ENCODE measurements around the gene ZNF436. TPM values are rescaled to one million over a fixed set of nuclear protein-coding genes. Genes with fewer than 3 reads are reported as not detected.

Gene ZNF436
- total and polyA plus RNA-seq, 2 of the 13 experiments (the other 11 are each of a cell fraction or from before 2014, with no cell fraction given): 4.3 to 9.9 TPM

GRCh38 chr1:23400324-23401114 lies 30.9 kb upstream of the ZNF436 start:
- H3K9ac ChIP-seq (ENCODE audit: insufficient read depth, low read depth, low read length): no peak overlapping the region
- WGBS (ENCODE audit: low lambda C conversion rate): 97% methylated on average over 5 of the region's 5 CpGs
- ATAC-seq (no peak), FAIRE-seq (no peak), DNase-seq (ENCODE audit: low spot score) (no peak)
- no peak overlapping the region for H3K27ac ChIP-seq (ENCODE audit: extremely low read length, insufficient read depth, low read length)
- no peaks in the 10 kb centered on the region for H3K79me2 ChIP-seq (ENCODE audit: insufficient read depth, low read length)
- H4K20me1 ChIP-seq (ENCODE audit: insufficient read depth, low read length): no peaks in the 10 kb centered on the region
- peaks cover 6% of the 10 kb centered on the region; the same call in 1 of the 2 replicates for H3K4me1 ChIP-seq (ENCODE audit: insufficient read depth, low read length)
- no TSS peak for BruUV-seq (replicated peaks)
- no peak overlapping the region for H3K4me3 ChIP-seq (replicated peaks in 1 of 3; ENCODE audit: insufficient read depth in 1 of 3, low read depth in 2 of 3, low read length in 3 of 3)
- no peak overlapping the region for H2AFZ ChIP-seq (ENCODE audit: low read length)
- no peak overlapping the region for H3K4me2 ChIP-seq (ENCODE audit: low read depth, low read length)
- no peaks in the 10 kb centered on the region for H3K27me3 ChIP-seq (ENCODE audit: control insufficient read depth in 1 of 2, insufficient read depth in 2 of 2, low read length in 2 of 2)
- intact Hi-C loops (cut with micrococcal nuclease; ENCODE audit: unreplicated experiment) (no loop called here), in situ Hi-C loops (cut with HindIII; ENCODE audit: extremely low pct_ligation_motif_present, low pct_unique_long_range_greater_than_20kb) (no loop called here)
- CTCF ChIA-PET (ENCODE audit: low intra/inter-chr PET ratio, low total read pairs): no interaction called here
- POLR2A ChIA-PET: no interaction called here
- no peaks in the 10 kb centered on the region for H3K9me3 ChIP-seq (ENCODE audit: low read length)
- H3K36me3 ChIP-seq (replicated peaks in 1 of 2; ENCODE audit: control insufficient read depth in 1 of 2, insufficient read depth in 2 of 2, low read length in 2 of 2): peaks cover 21 to 77% of the 10 kb centered on the region in 2 experiments
- TF ChIP-seq ZNF768 (CRISPR knock-in tag; IDR thresholded peaks at IDR 0.05) (no peak), HIC2 (CRISPR knock-in tag; IDR thresholded peaks at IDR 0.05; ENCODE audit: low read depth) (no peak), SNAPC4 (CRISPR knock-in tag; IDR thresholded peaks at IDR 0.05) (no peak), BRD4 (CRISPR knock-in tag; IDR thresholded peaks at IDR 0.05) (no peak), MAFK (conservative IDR thresholded peaks at IDR 0.05 in 1 of 2, IDR thresholded peaks at IDR 0.05 in 1 of 2; ENCODE audit: low read length in 2 of 2) (no peak), CCAR2 (optimal IDR thresholded peaks at IDR 0.05; ENCODE audit: low read depth, low read length) (no peak), BORCS8-MEF2B (CRISPR knock-in tag; IDR thresholded peaks at IDR 0.05) (no peak), RARG (CRISPR knock-in tag; IDR thresholded peaks at IDR 0.05; ENCODE audit: low read depth) (no peak), ARID5B (CRISPR knock-in tag; IDR thresholded peaks at IDR 0.05) (no peak), SP2 (CRISPR knock-in tag; IDR thresholded peaks at IDR 0.05) (no peak), KDM1A (CRISPR knock-in tag; IDR thresholded peaks at IDR 0.05) (no peak), MTA3 (CRISPR knock-in tag; IDR thresholded peaks at IDR 0.05) (no peak)

Measured in HepG2 (cell line).